Stimulated activated CD4-positive, alpha-beta T cell treated with anti-CD3 and anti-CD28 coated beads, Interleukin-4, amount 100 ng/mL, for 24 hours (primary cell): ENCODE measurements around the gene PRPH.

ENCODE experiments used
- DNase-seq: peaks from one replicate; pipeline ENCODE4 v3.0.0-alpha.2; 2020

PRPH gene

GRCh38 chr12:49347311-49348193 lies 52.6 kb downstream of the PRPH start:
- peak; percentile 80 for DNase-seq
